Measurements from ENCODE around the gene COX7B.
"Not testable (repeated sequence)": the region's sequence is repeated elsewhere in the genome, so short reads cannot be mapped to it uniquely, and the experiment has no call there.

The COX7B gene

GRCh38 chrX:77899081-77899828 is at the start of gene COX7B:
Gene COX7B (plus strand): TSS chrX:77899468. CDS start chrX:77899554, 86 bp downstream.
- peak; percentile 85 to 95 for DNase-seq

GRCh38 chrX:77875372-77875771 is 23.9 kb upstream of the COX7B start:
- DNase-seq, result no peak

GRCh38 chrX:77881418-77881817 is 17.9 kb upstream of the COX7B start:
- not testable (repeated sequence) for DNase-seq

- no peak for DNase-seq
These were observed 6.4 kb upstream of the COX7B start for GRCh38 chrX:77892887-77893286.

GRCh38 chrX:77893713-77894112 is 5.6 kb upstream of the COX7B start:
- DNase-seq, result no peak

GRCh38 chrX:77894921-77895886 is 4.1 kb upstream of the COX7B start, which contains the start of gene MAGT1:
Gene MAGT1 (minus strand): TSS chrX:77895435. CDS start chrX:77895410, 25 bp downstream.
- peak; percentile 96 for DNase-seq

GRCh38 chrX:77900688-77901087 is 1.4 kb downstream of the COX7B start:
- no peak for DNase-seq

- no peak for DNase-seq
These were observed 2.2 kb downstream of the COX7B start for GRCh38 chrX:77901506-77901905.

GRCh38 chrX:77910108-77910840 is 11.0 kb downstream of the COX7B start, which contains the start of gene ATP7A:
Gene ATP7A (plus strand): TSS chrX:77910693. CDS start chrX:77971642, 60,949 bp downstream.
- peak; percentile 94 to 95 for DNase-seq

- peak in 1 of 2 donors; percentile 33 for DNase-seq
These were observed 18.1 kb downstream of the COX7B start for GRCh38 chrX:77917294-77917933.

- DNase-seq, result no peak
These were observed 19.3 kb downstream of the COX7B start for GRCh38 chrX:77918568-77918967.

GRCh38 chrX:77919370-77919769 is 20.1 kb downstream of the COX7B start:
- not testable (repeated sequence) for DNase-seq

- DNase-seq, result no peak
These were observed 23.5 kb downstream of the COX7B start for GRCh38 chrX:77922787-77923186.

GRCh38 chrX:77924320-77924859 is 25.1 kb downstream of the COX7B start:
- no peak for DNase-seq

GRCh38 chrX:77925764-77926163 is 26.5 kb downstream of the COX7B start:
- DNase-seq, result no peak

- no peak for DNase-seq
These were observed 31.3 kb downstream of the COX7B start for GRCh38 chrX:77930581-77930980.

GRCh38 chrX:77935886-77936285 is 36.6 kb downstream of the COX7B start:
- no peak for DNase-seq

- no peak for DNase-seq
These were observed 37.0 kb downstream of the COX7B start for GRCh38 chrX:77936299-77936698.

- no peak for DNase-seq
These were observed 38.0 kb downstream of the COX7B start for GRCh38 chrX:77937291-77937690.

GRCh38 chrX:77938083-77938680 is 38.9 kb downstream of the COX7B start:
- no peak for DNase-seq

GRCh38 chrX:77945031-77945430 is 45.8 kb downstream of the COX7B start:
- DNase-seq, result not testable (repeated sequence)

Data from CD4-positive, alpha-beta T cell treated with Interferon alpha-2 for 1 hour (primary cell).